ENCODE results near the gene CDH22.

The CDH22 gene

DNA sequence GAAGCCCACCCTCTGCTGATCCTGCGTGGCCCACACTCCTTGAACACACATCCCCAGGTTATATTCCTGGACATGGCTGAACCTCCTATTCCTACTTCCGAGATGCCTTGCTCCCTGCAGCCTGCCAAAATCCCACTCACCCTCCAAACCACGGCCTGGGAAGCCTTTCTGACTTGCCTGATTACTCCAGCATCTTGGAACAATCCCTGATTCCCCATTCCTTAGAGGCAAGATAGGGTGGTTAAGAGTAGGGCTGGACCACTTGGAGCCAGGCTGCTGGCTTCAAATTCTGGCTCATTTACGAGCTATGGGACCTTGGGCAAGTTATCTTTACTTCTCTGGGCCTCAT is 45.9 kb upstream of the CDH22 start:
- no peak for TF ChIP-seq POLR2AphosphoS5 (IDR thresholded peaks at IDR 0.05; ENCODE audit: low read depth, low read length)

DNA sequence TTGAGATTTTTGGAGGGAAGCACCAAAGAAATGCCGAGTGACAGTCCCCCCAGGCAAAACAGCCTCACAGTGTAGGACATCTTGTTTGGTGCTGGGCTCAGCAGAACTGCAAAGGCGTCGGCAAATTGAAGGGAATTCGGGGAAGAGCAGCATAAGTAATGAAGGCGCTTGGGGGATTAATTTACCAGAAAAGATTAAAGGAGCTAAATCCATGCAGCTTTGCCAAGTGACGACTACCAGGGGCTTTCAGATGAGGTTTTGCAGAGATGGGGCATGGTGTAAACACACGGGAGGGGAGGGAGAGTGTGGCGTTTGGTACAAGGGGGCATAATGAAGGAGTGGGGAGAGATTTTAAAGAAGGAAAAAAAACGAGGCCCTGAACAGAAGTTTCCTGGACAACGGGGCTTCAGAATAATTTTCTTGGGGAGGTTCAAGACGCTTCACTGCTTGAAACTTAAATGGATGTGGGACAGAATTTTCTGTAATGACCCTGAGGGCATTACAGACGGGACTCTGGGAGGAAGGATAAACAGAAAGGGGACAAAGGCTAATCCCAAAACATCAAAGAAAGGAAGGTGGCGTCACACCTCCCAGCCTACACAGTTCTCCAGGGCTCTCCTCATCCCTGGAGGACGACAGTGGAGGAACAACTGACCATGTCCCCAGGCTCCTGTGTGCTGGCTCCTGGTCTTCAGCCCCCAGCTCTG is 45.4 kb upstream of the CDH22 start:
- TF ChIP-seq SIN3A (IDR thresholded peaks at IDR 0.05; ENCODE audit: borderline replicate concordance, insufficient read depth, low read length), result no peak
- TF ChIP-seq TAF1 (IDR thresholded peaks at IDR 0.05; ENCODE audit: borderline replicate concordance, insufficient read depth, low read length), result no peak
- TF ChIP-seq, protein P1, sequence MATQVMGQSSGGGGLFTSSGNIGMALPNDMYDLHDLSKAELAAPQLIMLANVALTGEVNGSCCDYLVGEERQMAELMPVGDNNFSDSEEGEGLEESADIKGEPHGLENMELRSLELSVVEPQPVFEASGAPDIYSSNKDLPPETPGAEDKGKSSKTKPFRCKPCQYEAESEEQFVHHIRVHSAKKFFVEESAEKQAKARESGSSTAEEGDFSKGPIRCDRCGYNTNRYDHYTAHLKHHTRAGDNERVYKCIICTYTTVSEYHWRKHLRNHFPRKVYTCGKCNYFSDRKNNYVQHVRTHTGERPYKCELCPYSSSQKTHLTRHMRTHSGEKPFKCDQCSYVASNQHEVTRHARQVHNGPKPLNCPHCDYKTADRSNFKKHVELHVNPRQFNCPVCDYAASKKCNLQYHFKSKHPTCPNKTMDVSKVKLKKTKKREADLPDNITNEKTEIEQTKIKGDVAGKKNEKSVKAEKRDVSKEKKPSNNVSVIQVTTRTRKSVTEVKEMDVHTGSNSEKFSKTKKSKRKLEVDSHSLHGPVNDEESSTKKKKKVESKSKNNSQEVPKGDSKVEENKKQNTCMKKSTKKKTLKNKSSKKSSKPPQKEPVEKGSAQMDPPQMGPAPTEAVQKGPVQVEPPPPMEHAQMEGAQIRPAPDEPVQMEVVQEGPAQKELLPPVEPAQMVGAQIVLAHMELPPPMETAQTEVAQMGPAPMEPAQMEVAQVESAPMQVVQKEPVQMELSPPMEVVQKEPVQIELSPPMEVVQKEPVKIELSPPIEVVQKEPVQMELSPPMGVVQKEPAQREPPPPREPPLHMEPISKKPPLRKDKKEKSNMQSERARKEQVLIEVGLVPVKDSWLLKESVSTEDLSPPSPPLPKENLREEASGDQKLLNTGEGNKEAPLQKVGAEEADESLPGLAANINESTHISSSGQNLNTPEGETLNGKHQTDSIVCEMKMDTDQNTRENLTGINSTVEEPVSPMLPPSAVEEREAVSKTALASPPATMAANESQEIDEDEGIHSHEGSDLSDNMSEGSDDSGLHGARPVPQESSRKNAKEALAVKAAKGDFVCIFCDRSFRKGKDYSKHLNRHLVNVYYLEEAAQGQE (IDR thresholded peaks at IDR 0.05; ENCODE audit: insufficient read depth in 1 of 2, low read depth in 2 of 2, low read length in 2 of 2), result no peak
- no peak; the same call in 1 of the 2 replicates for TF ChIP-seq POLR2AphosphoS5 (IDR thresholded peaks at IDR 0.05; ENCODE audit: low read depth, low read length)
- TF ChIP-seq FOXP2 (optimal IDR thresholded peaks at IDR 0.05; ENCODE audit: borderline replicate concordance, extremely low read depth, extremely low read length, insufficient read depth), result no peak

DNA sequence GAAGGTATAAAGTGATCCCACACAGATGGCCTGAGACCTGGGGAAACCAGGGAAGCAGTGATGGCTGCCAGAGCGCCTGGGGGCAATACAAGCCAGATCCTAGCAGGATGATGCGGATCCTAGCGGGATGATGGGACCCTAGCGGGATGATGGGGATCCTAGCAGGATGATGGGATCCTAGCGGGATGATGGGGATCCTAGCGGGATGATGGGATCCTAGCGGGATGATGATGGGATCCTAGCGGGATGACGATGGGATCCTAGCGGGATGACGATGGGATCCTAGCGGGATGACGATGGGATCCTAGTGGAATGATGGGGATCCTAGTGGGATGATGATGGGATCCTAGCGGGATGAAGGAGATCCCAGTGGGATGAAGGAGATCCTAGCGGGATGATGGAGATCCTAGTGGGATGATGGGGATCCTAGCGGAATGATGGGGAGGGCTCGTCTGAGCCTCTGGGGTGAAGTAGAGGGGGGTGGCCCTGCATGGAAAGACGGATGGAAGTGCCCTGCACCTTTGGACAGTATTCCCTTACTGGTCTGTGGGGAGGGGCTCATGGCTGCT is 44.2 kb upstream of the CDH22 start:
- TF ChIP-seq POLR2AphosphoS5 (IDR thresholded peaks at IDR 0.05; ENCODE audit: low read depth, low read length) (no peak), TAF1 (IDR thresholded peaks at IDR 0.05; ENCODE audit: borderline replicate concordance, insufficient read depth, low read length) (no peak), SIN3A (IDR thresholded peaks at IDR 0.05; ENCODE audit: borderline replicate concordance, insufficient read depth, low read length) (no peak), FOXP2 (optimal IDR thresholded peaks at IDR 0.05; ENCODE audit: borderline replicate concordance, extremely low read depth, extremely low read length, insufficient read depth) (no peak)
- TF ChIP-seq, protein P1 (IDR thresholded peaks at IDR 0.05; ENCODE audit: insufficient read depth in 1 of 2, low read depth in 2 of 2, low read length in 2 of 2), result no peak

DNA sequence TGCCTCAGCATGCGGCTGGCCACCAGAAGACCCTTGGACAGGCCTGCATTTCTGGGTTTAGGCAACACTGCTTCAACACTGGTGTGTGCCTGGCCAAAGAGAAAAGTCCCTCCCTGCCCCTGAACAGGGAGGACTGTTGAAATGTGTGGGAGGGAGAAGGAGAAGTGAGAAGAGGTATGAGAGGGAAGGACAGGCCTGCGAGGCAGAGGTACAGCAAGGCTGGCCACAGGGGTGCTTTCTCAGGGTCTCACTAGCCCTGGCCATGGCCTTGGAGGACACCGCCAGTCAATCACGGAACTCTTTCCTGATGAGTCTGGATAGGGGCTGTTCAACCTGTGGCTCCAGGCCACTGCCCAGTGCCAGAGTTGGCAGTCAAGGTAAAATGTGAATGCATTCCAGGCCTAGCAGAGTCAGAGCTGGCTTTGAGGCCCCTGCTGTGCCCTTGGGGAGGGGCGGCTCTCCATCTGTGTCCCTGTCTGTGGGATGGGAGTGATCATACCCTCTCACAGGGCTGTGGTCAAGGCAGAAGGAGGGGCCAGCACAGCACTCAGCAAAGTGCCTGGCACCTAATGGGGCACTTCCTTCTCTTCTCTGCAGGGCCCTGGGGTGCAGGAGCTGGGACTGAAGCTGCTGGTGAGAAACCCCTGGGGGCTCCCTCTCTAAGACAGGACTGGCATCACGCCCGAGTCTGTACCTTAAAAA is 43.2 kb upstream of the CDH22 start:
- TF ChIP-seq SIN3A (IDR thresholded peaks at IDR 0.05; ENCODE audit: borderline replicate concordance, insufficient read depth, low read length), result no peak

DNA sequence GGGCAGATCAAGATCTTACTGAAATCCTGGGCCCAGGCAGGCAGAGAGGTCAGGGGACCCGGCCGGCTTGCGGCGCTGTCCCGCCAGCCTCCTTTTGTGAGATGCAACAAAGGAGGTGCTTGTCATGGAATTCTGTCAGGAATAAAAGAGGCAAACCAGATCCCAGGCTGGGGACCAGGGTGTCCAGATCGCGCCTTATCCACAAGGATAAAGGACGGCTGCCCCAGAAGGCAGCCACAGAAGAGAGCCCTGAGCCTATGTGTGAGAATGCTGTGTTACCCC is 42.6 kb upstream of the CDH22 start:
- TF ChIP-seq, protein P1 (IDR thresholded peaks at IDR 0.05; ENCODE audit: insufficient read depth in 1 of 2, low read depth in 2 of 2, low read length in 2 of 2), result no peak
- TF ChIP-seq SIN3A (IDR thresholded peaks at IDR 0.05; ENCODE audit: borderline replicate concordance, insufficient read depth, low read length) (no peak), POLR2AphosphoS5 (IDR thresholded peaks at IDR 0.05; ENCODE audit: low read depth, low read length) (no peak), TAF1 (IDR thresholded peaks at IDR 0.05; ENCODE audit: borderline replicate concordance, insufficient read depth, low read length) (no peak), FOXP2 (optimal IDR thresholded peaks at IDR 0.05; ENCODE audit: borderline replicate concordance, extremely low read depth, extremely low read length, insufficient read depth) (no peak)

DNA sequence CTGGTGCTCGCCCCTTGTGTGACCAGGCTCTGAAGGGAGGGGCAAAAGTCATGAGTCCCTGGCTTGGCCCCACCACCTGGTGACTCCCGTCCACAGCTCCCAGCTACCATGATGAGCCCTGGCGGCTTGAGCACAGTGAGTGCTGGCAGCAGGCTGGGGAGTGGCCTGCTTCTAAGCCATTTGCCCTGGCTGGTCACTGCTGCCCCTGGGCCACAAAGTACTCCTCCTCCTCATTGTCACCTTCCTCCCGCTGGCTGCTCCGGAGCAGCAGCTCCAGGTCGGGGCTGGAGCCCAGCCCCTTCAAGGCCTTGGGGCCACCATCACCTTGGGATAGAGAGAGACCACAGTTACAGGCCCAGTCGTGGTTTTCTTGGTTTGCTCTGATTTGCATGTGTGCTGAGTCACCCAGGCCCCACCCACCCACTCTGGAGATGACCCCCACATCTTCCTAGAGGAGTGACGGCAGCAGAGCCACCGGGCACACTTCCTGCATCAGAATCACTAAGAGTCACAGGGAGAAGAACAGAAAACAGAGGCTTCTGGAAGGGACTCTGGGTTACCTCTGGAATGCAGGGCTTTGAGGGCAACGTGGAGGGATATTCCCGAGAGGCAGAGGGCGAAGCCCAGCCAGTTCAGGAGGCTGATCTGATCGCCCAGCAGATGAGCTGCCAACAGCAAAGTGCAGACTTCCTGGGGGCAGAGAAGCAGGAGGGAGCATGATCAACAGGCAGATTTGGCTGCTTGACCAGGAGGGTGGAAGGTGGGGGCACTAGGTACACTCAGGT is 42.1 kb upstream of the CDH22 start:
- TF ChIP-seq POLR2AphosphoS5 (IDR thresholded peaks at IDR 0.05; ENCODE audit: low read depth, low read length) (no peak; the same call in 1 of the 2 replicates), SIN3A (IDR thresholded peaks at IDR 0.05; ENCODE audit: borderline replicate concordance, insufficient read depth, low read length) (no peak), FOXP2 (optimal IDR thresholded peaks at IDR 0.05; ENCODE audit: borderline replicate concordance, extremely low read depth, extremely low read length, insufficient read depth) (no peak), TAF1 (IDR thresholded peaks at IDR 0.05; ENCODE audit: borderline replicate concordance, insufficient read depth, low read length) (no peak)
- TF ChIP-seq, protein P1 (IDR thresholded peaks at IDR 0.05; ENCODE audit: insufficient read depth in 1 of 2, low read depth in 2 of 2, low read length in 2 of 2), result no peak
